Sigmoid colon (tissue), 4 donors: ENCODE measurements around the gene MAPK7.

Source experiments
- EP300 ChIP-seq, 4 donors: sonication (generic); formaldehyde crosslinking; IDR thresholded peaks; one replicate each; pipeline ENCODE4 v1.6.1; 2017; ENCODE audit warnings: antibody characterized with exemption in 4 of 4
- POLR2A ChIP-seq, 2 donors: fragments of 450-650 bp; IDR thresholded peaks; one replicate each; pipeline ENCODE4 v1.6.1; 2016; ENCODE audit warnings: antibody characterized with exemption in 2 of 2, mild to moderate bottlenecking in 2 of 2, moderate library complexity in 2 of 2
- POLR2AphosphoS5 ChIP-seq, 4 donors: sonication (generic); formaldehyde crosslinking; IDR thresholded peaks; one replicate each; pipeline ENCODE4 v1.6.1; 2017; ENCODE audit warnings: antibody characterized with exemption in 4 of 4
- TF ChIP-seq, protein P1 (sequence below), 4 experiments: fragments of 450-650 bp in 3 of 4; fragments of 200-600 bp in 1 of 4; IDR thresholded peaks; one replicate each; pipeline ENCODE4 v1.5.1; 2016 to 2019; ENCODE audit warnings: antibody characterized with exemption in 4 of 4, mild to moderate bottlenecking in 3 of 4, moderate library complexity in 2 of 4

DNA sequence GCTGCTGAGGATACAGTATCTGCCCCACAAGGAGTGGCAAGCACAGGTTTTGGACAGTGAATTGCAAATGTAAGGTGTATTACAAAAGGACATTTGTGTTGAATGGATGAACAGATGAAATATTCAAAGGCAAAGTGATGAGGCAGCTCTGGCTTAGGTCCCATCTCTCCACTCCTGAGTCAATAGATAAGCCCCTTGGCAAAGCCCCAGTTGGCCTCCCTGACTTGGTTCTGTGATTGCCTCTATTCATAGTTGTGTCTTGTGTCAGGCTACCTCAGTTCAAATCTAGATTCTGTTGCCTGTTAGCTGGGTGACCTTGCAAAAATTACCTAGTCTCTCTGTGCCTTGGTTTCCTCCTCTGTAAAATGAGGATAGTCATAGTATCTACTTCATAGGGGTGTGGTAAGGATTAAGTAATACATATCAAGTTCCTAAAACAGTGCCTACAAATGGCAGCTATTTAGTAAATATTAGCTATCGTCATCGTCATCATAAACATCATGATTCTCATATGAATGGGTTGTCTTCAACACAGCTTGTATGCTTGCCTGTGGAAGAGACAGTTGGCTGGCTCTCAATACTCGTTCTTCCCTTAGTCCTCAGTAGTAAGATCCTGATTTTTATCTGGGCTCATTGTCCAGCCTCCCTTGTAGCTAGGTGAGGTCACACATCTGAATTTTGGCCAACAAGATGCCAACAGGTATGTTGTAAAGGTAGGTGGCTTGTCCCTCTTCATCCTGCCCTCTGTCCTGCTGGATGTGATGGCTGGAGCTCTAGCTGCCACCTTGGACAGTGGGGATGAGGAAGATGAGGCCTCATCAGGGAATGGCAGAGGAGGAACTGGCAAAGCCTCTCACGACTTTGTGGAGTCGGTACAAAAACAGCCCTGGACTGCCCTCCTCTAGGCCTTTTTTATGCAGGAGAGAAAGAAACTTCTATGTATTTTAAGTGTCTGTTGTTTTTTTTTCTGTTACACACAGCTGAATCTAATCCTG lies 10.8 kb downstream of the MAPK7 start:
- TF ChIP-seq, protein P1, sequence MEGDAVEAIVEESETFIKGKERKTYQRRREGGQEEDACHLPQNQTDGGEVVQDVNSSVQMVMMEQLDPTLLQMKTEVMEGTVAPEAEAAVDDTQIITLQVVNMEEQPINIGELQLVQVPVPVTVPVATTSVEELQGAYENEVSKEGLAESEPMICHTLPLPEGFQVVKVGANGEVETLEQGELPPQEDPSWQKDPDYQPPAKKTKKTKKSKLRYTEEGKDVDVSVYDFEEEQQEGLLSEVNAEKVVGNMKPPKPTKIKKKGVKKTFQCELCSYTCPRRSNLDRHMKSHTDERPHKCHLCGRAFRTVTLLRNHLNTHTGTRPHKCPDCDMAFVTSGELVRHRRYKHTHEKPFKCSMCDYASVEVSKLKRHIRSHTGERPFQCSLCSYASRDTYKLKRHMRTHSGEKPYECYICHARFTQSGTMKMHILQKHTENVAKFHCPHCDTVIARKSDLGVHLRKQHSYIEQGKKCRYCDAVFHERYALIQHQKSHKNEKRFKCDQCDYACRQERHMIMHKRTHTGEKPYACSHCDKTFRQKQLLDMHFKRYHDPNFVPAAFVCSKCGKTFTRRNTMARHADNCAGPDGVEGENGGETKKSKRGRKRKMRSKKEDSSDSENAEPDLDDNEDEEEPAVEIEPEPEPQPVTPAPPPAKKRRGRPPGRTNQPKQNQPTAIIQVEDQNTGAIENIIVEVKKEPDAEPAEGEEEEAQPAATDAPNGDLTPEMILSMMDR (IDR thresholded peaks at IDR 0.05), result no peak
- TF ChIP-seq POLR2A (IDR thresholded peaks at IDR 0.05) (no peak), EP300 (IDR thresholded peaks at IDR 0.05) (no peak), POLR2AphosphoS5 (IDR thresholded peaks at IDR 0.05) (no peak)
